Choroid plexus epithelial cell (primary cell): ENCODE measurements around the gene NFS1.
"Not testable (repeated sequence)": the region's sequence is repeated elsewhere in the genome, so short reads cannot be mapped to it uniquely, and the experiment has no call there.

ENCODE experiments used
- DNase-seq: peaks from one replicate; pipeline ENCODE4 v3.0.0-alpha.2; 2010; ENCODE audit warnings: low read depth
- H3K4me3 ChIP-seq: 2 replicates; pipeline ENCODE4 v1.5.1; 2011; ENCODE audit warnings: low read depth, mild to moderate bottlenecking, control low read depth, low read length, moderate library complexity
- CTCF ChIP-seq: conservative IDR thresholded peaks from 2 replicates; pipeline ENCODE4 v1.5.1; 2011; ENCODE audit warnings: low read depth, mild to moderate bottlenecking, control low read depth, inconsistent platforms, low read length, moderate library complexity

The NFS1 gene

GRCh38 chr20:35710039-35710438, 10.9 kb upstream of the NFS1 start:
- no peak for DNase-seq
- H3K4me3 ChIP-seq = no peak overlapping the region
- no peak for TF ChIP-seq CTCF

GRCh38 chr20:35709259-35709658, 10.1 kb upstream of the NFS1 start:
- no peak for DNase-seq
- no peak overlapping the region for H3K4me3 ChIP-seq
- TF ChIP-seq CTCF = no peak

- DNase-seq = no peak
- no peak for TF ChIP-seq CTCF
- no peak overlapping the region for H3K4me3 ChIP-seq
These were observed 9.3 kb upstream of the NFS1 start for GRCh38 chr20:35708502-35708901.

- not testable (repeated sequence) for H3K4me3 ChIP-seq, DNase-seq
These were observed 7.7 kb upstream of the NFS1 start for GRCh38 chr20:35706591-35707529.

- not testable (repeated sequence) for H3K4me3 ChIP-seq, DNase-seq
These were observed 6.7 kb upstream of the NFS1 start for GRCh38 chr20:35705894-35706293.

- no peak overlapping the region for H3K4me3 ChIP-seq
- no peak for TF ChIP-seq CTCF
- DNase-seq = no peak
These were observed 5.5 kb upstream of the NFS1 start for GRCh38 chr20:35704514-35705261.

- no peak for DNase-seq
- no peak for TF ChIP-seq CTCF
- no peak overlapping the region for H3K4me3 ChIP-seq
These were observed 3.9 kb upstream of the NFS1 start for GRCh38 chr20:35702824-35703695.
